Keratinocyte (primary cell): ENCODE results near the gene GAST. TPM values are rescaled to one million over a fixed set of nuclear protein-coding genes. Genes with fewer than 3 reads are reported as not detected.

Experiments used
- DNase-seq: peaks from one replicate; pipeline ENCODE4 v3.0.0-alpha.2; 2011; ENCODE audit warnings: low read depth, missing footprints, low spot score
- FAIRE-seq: peaks from 2 replicates; lab custom pipeline; 2011; peaks lifted over from hg19 to GRCh38; lab: Jason Lieb, UNC
- H2AFZ ChIP-seq: 2 replicates; pipeline ENCODE4 v1.6.0; 2012; ENCODE audit warnings: low read length, control low read depth, inconsistent platforms; ENCODE audit not compliant: control insufficient read depth
- H3K27ac ChIP-seq: 2 replicates; pipeline ENCODE4 v1.5.1; 2011; ENCODE audit warnings: low read length; ENCODE audit not compliant: control insufficient read depth, insufficient read depth
- H3K27me3 ChIP-seq: 3 replicates; pipeline ENCODE4 v1.6.0; 2011; ENCODE audit warnings: low read length; ENCODE audit not compliant: control insufficient read depth, insufficient read depth; ENCODE audit errors: extremely low read depth
- H3K36me3 ChIP-seq, 2 experiments: 2 replicates in 1 of 2; 3 replicates in 1 of 2; pipeline ENCODE4 v1.5.1; 2011; ENCODE audit warnings: low read length in 2 of 2, mild to moderate bottlenecking in 1 of 2; ENCODE audit not compliant: control insufficient read depth in 2 of 2, insufficient read depth in 2 of 2; ENCODE audit errors: extremely low read depth in 1 of 2
- H3K4me1 ChIP-seq: 3 replicates; pipeline ENCODE4 v1.5.1; 2011; ENCODE audit warnings: low read length; ENCODE audit not compliant: control insufficient read depth, insufficient read depth; ENCODE audit errors: extremely low read depth
- H3K4me2 ChIP-seq: 3 replicates; pipeline ENCODE4 v1.6.0; 2011; ENCODE audit warnings: low read depth, low read length; ENCODE audit not compliant: control insufficient read depth, insufficient read depth; ENCODE audit errors: extremely low read depth
- H3K4me3 ChIP-seq, 3 experiments: fragments of 200-600 bp in 1 of 3; sonication (generic) in 1 of 3; 2 replicates in 2 of 3; 3 replicates in 1 of 3; pipeline ENCODE4 v1.5.1; 2011 to 2016; ENCODE audit warnings: low read length in 3 of 3, mild to moderate bottlenecking in 3 of 3, control low read depth in 2 of 3, inconsistent platforms in 1 of 3, low read depth in 1 of 3, mixed read lengths in 1 of 3, mixed run types in 1 of 3, moderate library complexity in 1 of 3; ENCODE audit not compliant: control insufficient read depth in 2 of 3, insufficient read depth in 2 of 3; ENCODE audit errors: extremely low read depth in 1 of 3
- H3K79me2 ChIP-seq: 2 replicates; pipeline ENCODE4 v1.6.0; 2012; ENCODE audit warnings: low read length; ENCODE audit not compliant: control insufficient read depth, insufficient read depth
- H3K9ac ChIP-seq: 3 replicates; pipeline ENCODE4 v1.6.0; 2011; ENCODE audit warnings: low read length; ENCODE audit not compliant: control insufficient read depth, insufficient read depth; ENCODE audit errors: extremely low read depth
- H3K9me1 ChIP-seq: 3 replicates; pipeline ENCODE4 v1.6.0; 2011; ENCODE audit warnings: low read length; ENCODE audit not compliant: control insufficient read depth, insufficient read depth; ENCODE audit errors: extremely low read depth
- H3K9me3 ChIP-seq: 2 replicates; pipeline ENCODE4 v1.5.1; 2012; ENCODE audit warnings: low read depth, low read length; ENCODE audit not compliant: control insufficient read depth
- H4K20me1 ChIP-seq: 3 replicates; pipeline ENCODE4 v1.6.0; 2011; ENCODE audit warnings: low read length; ENCODE audit not compliant: control insufficient read depth, insufficient read depth; ENCODE audit errors: extremely low read depth
- EZH2 ChIP-seq: IDR thresholded peaks from one replicate; pipeline ENCODE4 v1.6.1; 2012; ENCODE audit warnings: inconsistent platforms, mild to moderate bottlenecking, low read length, moderate library complexity
- dilution Hi-C: fragments of 300-500 bp; cut with MboI; formaldehyde crosslinking; loops from one replicate; pipeline ENCODE4 v1.7.0; 2020; ENCODE audit warnings: low sequenced_read_pairs; ENCODE audit not compliant: extremely low pct_ligation_motif_present
- polyA plus RNA-seq, 5 experiments: library from polyadenylated mRNA; depleted of rRNA in 3 of 5; stranded (reverse) in 3 of 5; stranded (forward) in 1 of 5; unstranded in 1 of 5; fragments of >200 nt; gene quantifications; 1 replicate in 1 of 5; 2 replicates in 3 of 5; 3 replicates in 1 of 5; pipeline versions ENCODE4 v1.2.1 to v1.2.3, GENCODE V29; 2011 to 2012; ENCODE audit warnings: missing spikeins in 2 of 5, low read depth in 1 of 5, low replicate concordance in 1 of 5
- TF ChIP-seq, protein P1 (sequence below), 3 experiments: IDR thresholded peaks in 1 of 3; conservative IDR thresholded peaks in 1 of 3; optimal IDR thresholded peaks in 1 of 3; 2 replicates in 2 of 3; 3 replicates in 1 of 3; pipeline versions ENCODE3 to v1.5.1; 2011; ENCODE audit warnings: low read length in 3 of 3, mild to moderate bottlenecking in 3 of 3, moderate library complexity in 2 of 3, control low read depth in 1 of 3, inconsistent platforms in 1 of 3; ENCODE audit not compliant: insufficient read depth in 2 of 3; ENCODE audit errors: extremely low read depth in 1 of 3

The GAST gene
- polyA plus RNA-seq, 1 donor (not counting 4 experiments of a cell fraction or from before 2014, with no cell fraction given), result 0.87 TPM

DNA sequence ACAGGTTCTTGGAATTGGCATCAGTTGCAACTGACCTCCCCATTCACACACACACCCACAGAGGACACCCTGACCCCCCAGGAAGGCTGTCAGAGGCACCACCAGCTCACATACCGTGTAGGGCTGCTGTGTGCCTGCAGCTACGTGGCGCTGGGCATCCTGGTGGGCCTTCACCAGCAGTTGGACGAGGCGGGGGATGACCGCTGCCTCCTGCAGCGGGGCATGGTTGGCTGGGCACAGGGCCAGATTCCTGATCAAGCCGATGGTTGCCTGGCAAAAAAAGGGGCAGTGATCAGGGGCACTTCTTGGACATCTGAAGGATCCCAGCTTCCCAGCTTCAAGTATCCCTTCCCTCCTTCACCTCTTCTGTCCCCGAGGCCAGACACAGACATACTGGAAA is 46.5 kb downstream of the GAST start:
- Histone ChIP-seq H2AFZ (no peak overlapping the region), H3K9ac (no peak overlapping the region), H3K9me3 (no peaks in the 10 kb centered on the region), H3K4me1 (no peaks in the 10 kb centered on the region), H3K79me2 (peaks cover 21% of the 10 kb centered on the region), H3K36me3 (peaks cover 60 to 70% of the 10 kb centered on the region in 2 experiments), H3K27ac (no peak overlapping the region), H3K4me3 (no peak overlapping the region), H3K4me2 (no peak overlapping the region), H4K20me1 (peaks cover 8% of the 10 kb centered on the region), H3K9me1 (no peaks in the 10 kb centered on the region), H3K27me3 (no peaks in the 10 kb centered on the region)
- TF ChIP-seq, protein P1, sequence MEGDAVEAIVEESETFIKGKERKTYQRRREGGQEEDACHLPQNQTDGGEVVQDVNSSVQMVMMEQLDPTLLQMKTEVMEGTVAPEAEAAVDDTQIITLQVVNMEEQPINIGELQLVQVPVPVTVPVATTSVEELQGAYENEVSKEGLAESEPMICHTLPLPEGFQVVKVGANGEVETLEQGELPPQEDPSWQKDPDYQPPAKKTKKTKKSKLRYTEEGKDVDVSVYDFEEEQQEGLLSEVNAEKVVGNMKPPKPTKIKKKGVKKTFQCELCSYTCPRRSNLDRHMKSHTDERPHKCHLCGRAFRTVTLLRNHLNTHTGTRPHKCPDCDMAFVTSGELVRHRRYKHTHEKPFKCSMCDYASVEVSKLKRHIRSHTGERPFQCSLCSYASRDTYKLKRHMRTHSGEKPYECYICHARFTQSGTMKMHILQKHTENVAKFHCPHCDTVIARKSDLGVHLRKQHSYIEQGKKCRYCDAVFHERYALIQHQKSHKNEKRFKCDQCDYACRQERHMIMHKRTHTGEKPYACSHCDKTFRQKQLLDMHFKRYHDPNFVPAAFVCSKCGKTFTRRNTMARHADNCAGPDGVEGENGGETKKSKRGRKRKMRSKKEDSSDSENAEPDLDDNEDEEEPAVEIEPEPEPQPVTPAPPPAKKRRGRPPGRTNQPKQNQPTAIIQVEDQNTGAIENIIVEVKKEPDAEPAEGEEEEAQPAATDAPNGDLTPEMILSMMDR (optimal IDR thresholded peaks at IDR 0.05 in 1 of 3, IDR thresholded peaks at IDR 0.05 in 1 of 3, conservative IDR thresholded peaks at IDR 0.05 in 1 of 3; ENCODE audit: extremely low read depth in 1 of 3, insufficient read depth in 2 of 3, low read length in 3 of 3), result no peak
- TF ChIP-seq EZH2, result no peak
- DNase-seq (no peak), FAIRE-seq (no peak)
- dilution Hi-C loops, result no loop called here

DNA sequence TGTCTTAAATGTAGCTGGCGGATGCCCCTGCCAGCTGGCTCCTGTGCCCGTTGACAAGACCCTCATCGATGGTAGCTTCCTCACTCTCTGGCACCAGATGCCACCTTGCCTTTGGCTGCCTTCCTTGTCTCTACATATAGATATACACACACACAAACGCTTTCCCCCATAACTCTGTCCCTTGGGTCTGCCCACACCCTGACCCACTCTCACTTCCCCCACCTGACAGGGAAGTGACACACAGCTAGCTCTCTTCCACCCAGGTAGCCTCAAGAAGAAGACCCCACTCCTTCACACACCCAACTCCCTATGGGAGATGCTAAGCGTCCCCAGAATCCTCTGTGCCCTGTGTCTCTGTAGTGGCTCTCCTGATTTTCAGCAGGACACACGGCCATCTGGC is 48.7 kb downstream of the GAST start:
- H3K9me1 ChIP-seq, result no peaks in the 10 kb centered on the region

More for the DNA sequence above, 48.7 kb downstream of the GAST start:
- no peaks in the 10 kb centered on the region for H3K4me1 ChIP-seq
- no peak overlapping the region for H2AFZ ChIP-seq
- H3K27me3 ChIP-seq, result no peaks in the 10 kb centered on the region
- H3K27ac ChIP-seq, result no peak overlapping the region
- H3K9ac ChIP-seq, result no peak overlapping the region
- no peak overlapping the region for H3K4me3 ChIP-seq
- no peak for FAIRE-seq
- H3K9me3 ChIP-seq, result no peaks in the 10 kb centered on the region
- H3K36me3 ChIP-seq, result peaks cover 63 to 66% of the 10 kb centered on the region in 2 experiments
- TF ChIP-seq, protein P1 (optimal IDR thresholded peaks at IDR 0.05 in 1 of 3, IDR thresholded peaks at IDR 0.05 in 1 of 3, conservative IDR thresholded peaks at IDR 0.05 in 1 of 3; ENCODE audit: extremely low read depth in 1 of 3, insufficient read depth in 2 of 3, low read length in 3 of 3), result no peak
- no peak for TF ChIP-seq EZH2
- DNase-seq, result no peak
- H3K4me2 ChIP-seq, result no peak overlapping the region
- H3K79me2 ChIP-seq, result peaks cover 31% of the 10 kb centered on the region
- peaks cover 11% of the 10 kb centered on the region for H4K20me1 ChIP-seq
- dilution Hi-C loops, result no loop called here
